Measurements from ENCODE around the gene LEKR1. TPM values are rescaled to one million over a fixed set of nuclear protein-coding genes. Genes with fewer than 3 reads are reported as not detected.

LEKR1 gene
- polyA plus RNA-seq (2012; ENCODE audit: insufficient read length, low read depth), result not detected

GRCh38 chr3:156826144-156826895 is at the start of gene LEKR1:
Gene LEKR1 (plus strand): TSS chr3:156826353. CDS start chr3:156829330, 2,977 bp downstream.
- TF ChIP-seq TAF1 (IDR thresholded peaks at IDR 0.05; ENCODE audit: borderline replicate concordance, insufficient read depth, low read length) (no peak), POLR2AphosphoS5 (IDR thresholded peaks at IDR 0.05; ENCODE audit: low read depth, low read length) (no peak), SIN3A (IDR thresholded peaks at IDR 0.05; ENCODE audit: borderline replicate concordance, insufficient read depth, low read length) (no peak), FOXP2 (optimal IDR thresholded peaks at IDR 0.05; ENCODE audit: borderline replicate concordance, extremely low read depth, extremely low read length, insufficient read depth) (no peak)
- TF ChIP-seq, protein P1, sequence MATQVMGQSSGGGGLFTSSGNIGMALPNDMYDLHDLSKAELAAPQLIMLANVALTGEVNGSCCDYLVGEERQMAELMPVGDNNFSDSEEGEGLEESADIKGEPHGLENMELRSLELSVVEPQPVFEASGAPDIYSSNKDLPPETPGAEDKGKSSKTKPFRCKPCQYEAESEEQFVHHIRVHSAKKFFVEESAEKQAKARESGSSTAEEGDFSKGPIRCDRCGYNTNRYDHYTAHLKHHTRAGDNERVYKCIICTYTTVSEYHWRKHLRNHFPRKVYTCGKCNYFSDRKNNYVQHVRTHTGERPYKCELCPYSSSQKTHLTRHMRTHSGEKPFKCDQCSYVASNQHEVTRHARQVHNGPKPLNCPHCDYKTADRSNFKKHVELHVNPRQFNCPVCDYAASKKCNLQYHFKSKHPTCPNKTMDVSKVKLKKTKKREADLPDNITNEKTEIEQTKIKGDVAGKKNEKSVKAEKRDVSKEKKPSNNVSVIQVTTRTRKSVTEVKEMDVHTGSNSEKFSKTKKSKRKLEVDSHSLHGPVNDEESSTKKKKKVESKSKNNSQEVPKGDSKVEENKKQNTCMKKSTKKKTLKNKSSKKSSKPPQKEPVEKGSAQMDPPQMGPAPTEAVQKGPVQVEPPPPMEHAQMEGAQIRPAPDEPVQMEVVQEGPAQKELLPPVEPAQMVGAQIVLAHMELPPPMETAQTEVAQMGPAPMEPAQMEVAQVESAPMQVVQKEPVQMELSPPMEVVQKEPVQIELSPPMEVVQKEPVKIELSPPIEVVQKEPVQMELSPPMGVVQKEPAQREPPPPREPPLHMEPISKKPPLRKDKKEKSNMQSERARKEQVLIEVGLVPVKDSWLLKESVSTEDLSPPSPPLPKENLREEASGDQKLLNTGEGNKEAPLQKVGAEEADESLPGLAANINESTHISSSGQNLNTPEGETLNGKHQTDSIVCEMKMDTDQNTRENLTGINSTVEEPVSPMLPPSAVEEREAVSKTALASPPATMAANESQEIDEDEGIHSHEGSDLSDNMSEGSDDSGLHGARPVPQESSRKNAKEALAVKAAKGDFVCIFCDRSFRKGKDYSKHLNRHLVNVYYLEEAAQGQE (IDR thresholded peaks at IDR 0.05; ENCODE audit: insufficient read depth in 1 of 2, low read depth in 2 of 2, low read length in 2 of 2), result no peak

- no peak for TF ChIP-seq POLR2AphosphoS5 (IDR thresholded peaks at IDR 0.05; ENCODE audit: low read depth, low read length)
- no peak for TF ChIP-seq TAF1 (IDR thresholded peaks at IDR 0.05; ENCODE audit: borderline replicate concordance, insufficient read depth, low read length)
- TF ChIP-seq SIN3A (IDR thresholded peaks at IDR 0.05; ENCODE audit: borderline replicate concordance, insufficient read depth, low read length), result no peak
- no peak for TF ChIP-seq FOXP2 (optimal IDR thresholded peaks at IDR 0.05; ENCODE audit: borderline replicate concordance, extremely low read depth, extremely low read length, insufficient read depth)
- TF ChIP-seq, protein P1 (IDR thresholded peaks at IDR 0.05; ENCODE audit: insufficient read depth in 1 of 2, low read depth in 2 of 2, low read length in 2 of 2), result no peak
Measured at GRCh38 chr3:156776871-156777270, 49.3 kb upstream of the LEKR1 start.

DNA sequence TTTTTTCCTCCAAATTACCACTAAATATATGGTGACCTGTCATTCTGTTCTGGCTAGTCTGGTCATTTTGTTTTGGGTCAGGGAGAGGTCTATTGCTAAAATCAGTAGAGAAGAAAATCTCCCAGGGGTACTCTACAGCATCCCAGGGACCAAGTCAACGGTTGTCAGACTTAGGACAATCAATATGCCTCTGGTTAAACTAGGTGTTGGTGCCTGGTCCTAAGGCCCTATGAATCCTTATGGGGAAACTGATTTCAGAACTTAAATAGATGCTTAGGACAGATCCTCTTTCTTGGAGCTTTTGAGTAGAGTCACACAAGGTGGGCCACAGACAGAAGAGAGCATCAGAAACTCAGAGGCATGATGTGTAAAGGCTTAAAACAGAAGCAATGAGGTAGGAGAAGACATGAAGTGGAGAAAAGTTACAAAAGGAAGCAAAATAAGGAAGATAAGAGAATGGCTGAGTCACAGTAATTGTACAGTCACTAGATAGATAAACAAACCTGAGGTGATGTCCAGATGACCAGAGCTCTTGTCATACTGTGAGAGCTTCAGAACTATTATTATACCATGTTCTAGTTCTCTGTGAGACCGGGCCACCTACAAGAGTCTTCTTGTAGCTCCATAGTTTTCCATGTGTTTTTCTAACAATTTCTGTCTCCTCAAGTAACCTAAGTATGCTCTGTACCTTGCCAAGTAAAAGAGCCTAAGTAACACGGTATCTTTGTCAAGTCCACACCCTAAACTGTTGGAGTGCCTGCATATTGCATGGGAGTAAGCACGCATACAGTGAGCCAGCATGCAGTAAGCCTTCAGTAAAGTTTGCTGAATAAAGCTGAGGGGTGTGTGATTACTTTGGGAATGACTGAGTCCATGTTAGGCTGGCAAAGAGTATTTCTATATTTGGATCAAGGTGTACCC is 44.6 kb upstream of the LEKR1 start:
- TF ChIP-seq TAF1 (IDR thresholded peaks at IDR 0.05; ENCODE audit: borderline replicate concordance, insufficient read depth, low read length) (no peak), FOXP2 (optimal IDR thresholded peaks at IDR 0.05; ENCODE audit: borderline replicate concordance, extremely low read depth, extremely low read length, insufficient read depth) (no peak)

- TF ChIP-seq SIN3A (IDR thresholded peaks at IDR 0.05; ENCODE audit: borderline replicate concordance, insufficient read depth, low read length), result no peak
- no peak for TF ChIP-seq POLR2AphosphoS5 (IDR thresholded peaks at IDR 0.05; ENCODE audit: low read depth, low read length)
- TF ChIP-seq TAF1 (IDR thresholded peaks at IDR 0.05; ENCODE audit: borderline replicate concordance, insufficient read depth, low read length), result no peak
- TF ChIP-seq, protein P1 (IDR thresholded peaks at IDR 0.05; ENCODE audit: insufficient read depth in 1 of 2, low read depth in 2 of 2, low read length in 2 of 2), result no peak
- TF ChIP-seq FOXP2 (optimal IDR thresholded peaks at IDR 0.05; ENCODE audit: borderline replicate concordance, extremely low read depth, extremely low read length, insufficient read depth), result no peak
Measured at GRCh38 chr3:156782319-156782718, 43.8 kb upstream of the LEKR1 start.

DNA sequence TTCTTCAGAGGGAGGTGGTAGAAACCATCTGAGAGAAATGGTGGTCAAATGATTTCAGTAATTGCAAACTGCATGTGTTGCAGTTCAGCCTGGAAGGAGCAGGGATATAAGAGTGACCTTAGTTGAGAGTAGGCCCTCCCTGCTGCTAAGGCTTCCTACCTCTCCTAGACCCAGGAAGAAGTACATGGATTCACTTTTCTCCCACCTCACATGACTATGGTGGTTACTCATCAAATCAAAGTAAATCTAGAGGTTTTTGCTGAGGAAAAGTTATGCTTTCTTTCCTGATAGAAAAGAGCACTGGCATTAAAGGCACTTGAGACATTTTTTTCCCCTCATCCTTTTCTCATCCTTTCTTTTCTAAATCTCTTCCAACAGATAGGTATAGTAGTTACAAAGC is 43.2 kb upstream of the LEKR1 start:
- TF ChIP-seq TAF1 (IDR thresholded peaks at IDR 0.05; ENCODE audit: borderline replicate concordance, insufficient read depth, low read length), result no peak
- TF ChIP-seq, protein P1 (IDR thresholded peaks at IDR 0.05; ENCODE audit: insufficient read depth in 1 of 2, low read depth in 2 of 2, low read length in 2 of 2), result no peak
- TF ChIP-seq SIN3A (IDR thresholded peaks at IDR 0.05; ENCODE audit: borderline replicate concordance, insufficient read depth, low read length), result no peak
- TF ChIP-seq FOXP2 (optimal IDR thresholded peaks at IDR 0.05; ENCODE audit: borderline replicate concordance, extremely low read depth, extremely low read length, insufficient read depth), result no peak
- TF ChIP-seq POLR2AphosphoS5 (IDR thresholded peaks at IDR 0.05; ENCODE audit: low read depth, low read length), result no peak

Data from PFSK-1 (cell line).